Testis (tissue), 3 donors: Measurements from ENCODE around the gene OSBP. TPM values are rescaled to one million over a fixed set of nuclear protein-coding genes. Genes with fewer than 3 reads are reported as not detected.

Source experiments
- DNase-seq: peaks from one replicate; pipeline ENCODE4 v3.0.0-alpha.2; 2019
- H3K27ac ChIP-seq, 2 donors: fragments of 200-600 bp; sonication (generic); one replicate each; pipeline ENCODE4 v1.5.1; 2019
- H3K27me3 ChIP-seq: fragments of 200-600 bp; sonication (generic); one replicate; pipeline ENCODE4 v1.5.1; 2019
- H3K36me3 ChIP-seq: fragments of 200-600 bp; sonication (generic); one replicate; pipeline ENCODE4 v1.5.1; 2017; ENCODE audit warnings: low read depth; ENCODE audit errors: missing control alignments
- H3K4me1 ChIP-seq: fragments of 200-600 bp; sonication (generic); one replicate; pipeline ENCODE4 v1.5.1; 2019
- H3K4me3 ChIP-seq, 2 donors: fragments of 200-600 bp; sonication (generic); one replicate each; pipeline ENCODE4 v1.5.1; 2017 to 2019
- H3K9me3 ChIP-seq: fragments of 200-600 bp; sonication (generic); one replicate; pipeline ENCODE4 v1.5.1; 2017
- CTCF ChIP-seq, 3 experiments: fragments of 450-650 bp in 2 of 3; fragments of 200-600 bp in 1 of 3; sonication (generic) in 1 of 3; IDR thresholded peaks; one replicate each; pipeline ENCODE4 v1.5.1; 2016 to 2019; ENCODE audit warnings: antibody characterized with exemption in 3 of 3, mild to moderate bottlenecking in 2 of 3, moderate library complexity in 1 of 3
- POLR2A ChIP-seq: fragments of 450-650 bp; IDR thresholded peaks from one replicate; pipeline ENCODE4 v1.6.1; 2017; ENCODE audit warnings: antibody characterized with exemption, mild to moderate bottlenecking, moderate library complexity
- WGBS, 2 donors: methylation state at CpG; one replicate each; pipeline ENCODE4 v1.1.5; 2018; 5-methylcytosine and 5-hydroxymethylcytosine counted together
- intact Hi-C: fragments of 100-400 bp; cut with DNase I; formaldehyde crosslinking; loops from one replicate; pipeline ENCODE4 v1.15.1; 2023; ENCODE audit warnings: low total_unique reads
- polyA plus RNA-seq: library from polyadenylated mRNA; stranded (reverse); fragments of 350-450 nt; fragmentation: Illumina TruSeq; extraction: RNeasy Lipid Tissue Mini Kit (QIAGEN cat#74804); gene quantifications from one replicate; pipeline ENCODE4 v1.2.3, GENCODE V29; 2014; ENCODE audit warnings: low read depth, low replicate concordance; ENCODE audit not compliant: insufficient read depth
- total RNA-seq, 2 donors: library from RNA; depleted of rRNA; stranded (reverse); fragments of >200 nt; gene quantifications; one replicate each; pipeline ENCODE4 v1.2.3, GENCODE V29; 2016

OSBP gene
- total and polyA plus RNA-seq, 3 donors from 2014 or later, result 45.0 to 63.1 (median 49.2) TPM

GRCh38 chr11:59616396-59616982 is 915 bp upstream of the OSBP start:
- Histone ChIP-seq H3K4me3 (peak overlapping the region; percentile 78 to 91), H3K9me3 (no peaks in the 10 kb centered on the region), H3K27ac (peak overlapping the region; percentile 94), H3K4me1 (peaks cover 29% of the 10 kb centered on the region), H3K36me3 (no peaks in the 10 kb centered on the region), H3K27me3 (no peaks in the 10 kb centered on the region)
- intact Hi-C loops, result no loop called here
- TF ChIP-seq CTCF (IDR thresholded peaks at IDR 0.05) (no peak), POLR2A (no peak)
- 6 to 9% methylated on average over 18 of the region's 18 CpGs for WGBS, 2 donors
- DNase-seq, result no peak

DNA sequence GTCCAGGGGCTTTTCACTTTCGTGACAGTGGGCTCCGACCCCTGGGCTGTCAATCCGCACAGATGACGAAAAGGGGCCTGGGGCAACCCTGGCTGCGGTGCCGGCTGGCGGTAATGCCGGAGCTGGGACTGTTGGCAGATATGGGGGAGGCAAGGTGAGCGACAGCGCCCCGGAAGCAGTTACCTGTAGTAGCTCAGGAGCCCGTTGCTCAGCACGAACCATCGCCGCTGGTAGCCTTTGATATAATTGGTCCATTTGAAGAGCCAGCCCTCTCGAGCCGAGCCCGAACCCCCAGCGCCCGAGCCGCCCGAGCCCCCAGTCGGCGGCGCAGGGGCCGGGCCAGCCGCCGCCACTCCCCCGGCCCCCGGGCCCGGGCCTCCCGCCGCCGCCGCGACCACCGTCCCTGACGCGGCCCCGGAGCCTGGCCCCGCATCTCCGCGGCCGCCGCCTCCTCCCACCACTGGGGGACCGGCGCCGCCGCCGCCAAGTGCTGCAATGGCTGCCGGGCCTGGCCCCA is 396 bp downstream of the OSBP start:
- WGBS, 2 donors, result 0% methylated on average over 6 to 51 of the region's 51 CpGs
- H3K27ac ChIP-seq, result peak overlapping the region; percentile 85 to 96
- no peaks in the 10 kb centered on the region for H3K9me3 ChIP-seq
- intact Hi-C loops, result no loop called here
- H3K36me3 ChIP-seq, result no peaks in the 10 kb centered on the region
- TF ChIP-seq POLR2A (no peak), CTCF (IDR thresholded peaks at IDR 0.05) (peak in 1 of 3 experiments; percentile 12)
- peaks cover 26% of the 10 kb centered on the region for H3K4me1 ChIP-seq
- H3K27me3 ChIP-seq, result no peaks in the 10 kb centered on the region
- DNase-seq, result peak; percentile 69
- peak overlapping the region; percentile 78 to 91 for H3K4me3 ChIP-seq

GRCh38 chr11:59614277-59615119 is 1.1 kb downstream of the OSBP start:
- peak overlapping the region in 1 of 2 donors; percentile 96 for H3K27ac ChIP-seq
- H3K9me3 ChIP-seq, result no peaks in the 10 kb centered on the region
- no peaks in the 10 kb centered on the region for H3K36me3 ChIP-seq
- peak; percentile 19 for DNase-seq
- WGBS, 2 donors, result 6 to 8% methylated on average over 12 to 13 of the region's 13 CpGs
- peaks cover 26% of the 10 kb centered on the region for H3K4me1 ChIP-seq
- TF ChIP-seq POLR2A (no peak), CTCF (IDR thresholded peaks at IDR 0.05) (no peak)
- peak overlapping the region; percentile 78 to 91 for H3K4me3 ChIP-seq
- intact Hi-C loops, result no loop called here
- no peaks in the 10 kb centered on the region for H3K27me3 ChIP-seq

- WGBS, 2 donors, result 69% methylated on average over 6 of the region's 6 CpGs
- Histone ChIP-seq H3K9me3 (no peaks in the 10 kb centered on the region), H3K27me3 (no peaks in the 10 kb centered on the region), H3K27ac (no peak overlapping the region), H3K36me3 (no peaks in the 10 kb centered on the region), H3K4me1 (peaks cover 21% of the 10 kb centered on the region), H3K4me3 (no peak overlapping the region)
- no peak for TF ChIP-seq POLR2A
- no peak for TF ChIP-seq CTCF (IDR thresholded peaks at IDR 0.05)
- no peak for DNase-seq
- intact Hi-C loops, result no loop called here
Observed at GRCh38 chr11:59611570-59612565, 3.7 kb downstream of the OSBP start.
